Dendritic cell treated with granulocyte-macrophage colony-stimulating factor and Interleukin-4, amounts not matched to agents 40 ng/mL and 50 ng/mL, for 4 days (primary cell): ENCODE data around the gene TKTL1.
"Not testable (repeated sequence)": the region's sequence is repeated elsewhere in the genome, so short reads cannot be mapped to it uniquely, and the experiment has no call there.

Source experiments
- H3K27ac Mint-ChIP-seq: one replicate; pipeline ENCODE4 v1.8.0; 2022; ENCODE audit warnings: mild to moderate bottlenecking, mixed read lengths
- H3K27me3 Mint-ChIP-seq: one replicate; pipeline ENCODE4 v1.8.0; 2022; ENCODE audit warnings: mild to moderate bottlenecking, mixed read lengths
- H3K36me3 Mint-ChIP-seq: one replicate; pipeline ENCODE4 v1.8.0; 2022; ENCODE audit warnings: low read depth, mixed read lengths
- H3K4me1 Mint-ChIP-seq: one replicate; pipeline ENCODE4 v1.8.0; 2022; ENCODE audit warnings: low read depth, mixed read lengths
- H3K4me3 Mint-ChIP-seq: one replicate; pipeline ENCODE4 v1.8.0; 2022; ENCODE audit warnings: mild to moderate bottlenecking, moderate library complexity, mixed read lengths
- H3K9me3 Mint-ChIP-seq: one replicate; pipeline ENCODE4 v1.8.0; 2022; ENCODE audit warnings: mixed read lengths
- intact Hi-C: fragments of 100-400 bp; cut with micrococcal nuclease; formaldehyde crosslinking; loops from one replicate; pipeline ENCODE4 v1.15.0; 2022

Gene TKTL1

GRCh38 chrX:154321152-154321551, 25.6 kb downstream of the TKTL1 start:
- H3K9me3 Mint-ChIP-seq: no peaks in the 10 kb centered on the region
- no peak overlapping the region for H3K27ac Mint-ChIP-seq
- H3K27me3 Mint-ChIP-seq: peaks cover 29% of the 10 kb centered on the region
- peaks cover 5% of the 10 kb centered on the region for H3K4me1 Mint-ChIP-seq
- no peaks in the 10 kb centered on the region for H3K36me3 Mint-ChIP-seq
- intact Hi-C loops: no loop called here
- no peak overlapping the region for H3K4me3 Mint-ChIP-seq

- Mint-ChIP-seq H3K4me3 (no peak overlapping the region), H3K36me3 (no peaks in the 10 kb centered on the region), H3K9me3 (no peaks in the 10 kb centered on the region), H3K27ac (no peak overlapping the region), H3K4me1 (peaks cover 5% of the 10 kb centered on the region), H3K27me3 (peaks cover 29% of the 10 kb centered on the region)
- intact Hi-C loops: no loop called here
Observed at GRCh38 chrX:154321594-154321993, 26.0 kb downstream of the TKTL1 start.

- no peak overlapping the region for H3K4me3 Mint-ChIP-seq
Observed at GRCh38 chrX:154322890-154323289, 27.3 kb downstream of the TKTL1 start.

GRCh38 chrX:154323537-154323936, 27.9 kb downstream of the TKTL1 start:
- Mint-ChIP-seq H3K36me3 (no peaks in the 10 kb centered on the region), H3K4me3 (no peak overlapping the region), H3K27me3 (peaks cover 24% of the 10 kb centered on the region), H3K4me1 (peaks cover 10% of the 10 kb centered on the region), H3K27ac (no peak overlapping the region), H3K9me3 (no peaks in the 10 kb centered on the region)
- intact Hi-C loops: no loop called here

More at GRCh38 chrX:154322890-154323289, 27.3 kb downstream of the TKTL1 start:
- H3K36me3 Mint-ChIP-seq: no peaks in the 10 kb centered on the region
- intact Hi-C loops: no loop called here
- H3K9me3 Mint-ChIP-seq: no peaks in the 10 kb centered on the region
- peaks cover 24% of the 10 kb centered on the region for H3K27me3 Mint-ChIP-seq
- H3K4me1 Mint-ChIP-seq: peaks cover 9% of the 10 kb centered on the region
- no peak overlapping the region for H3K27ac Mint-ChIP-seq

- intact Hi-C loops: no loop called here
- peaks cover 10% of the 10 kb centered on the region for H3K4me1 Mint-ChIP-seq
- H3K27ac Mint-ChIP-seq: no peak overlapping the region
- no peak overlapping the region for H3K4me3 Mint-ChIP-seq
- H3K9me3 Mint-ChIP-seq: no peaks in the 10 kb centered on the region
- H3K36me3 Mint-ChIP-seq: no peaks in the 10 kb centered on the region
- peaks cover 17% of the 10 kb centered on the region for H3K27me3 Mint-ChIP-seq
Observed at GRCh38 chrX:154325541-154325940, 29.9 kb downstream of the TKTL1 start.

GRCh38 chrX:154327038-154327820, 31.6 kb downstream of the TKTL1 start:
- peaks cover 10% of the 10 kb centered on the region for H3K4me1 Mint-ChIP-seq
- intact Hi-C loops: no loop called here

GRCh38 chrX:154328646-154329045, 33.1 kb downstream of the TKTL1 start:
- intact Hi-C loops: no loop called here
- H3K9me3 Mint-ChIP-seq: no peaks in the 10 kb centered on the region
- H3K27me3 Mint-ChIP-seq: peaks cover 10% of the 10 kb centered on the region
- no peak overlapping the region for H3K27ac Mint-ChIP-seq
- no peaks in the 10 kb centered on the region for H3K36me3 Mint-ChIP-seq
- H3K4me1 Mint-ChIP-seq: peaks cover 12% of the 10 kb centered on the region
- no peak overlapping the region for H3K4me3 Mint-ChIP-seq

More at GRCh38 chrX:154327038-154327820, 31.6 kb downstream of the TKTL1 start:
- Mint-ChIP-seq H3K9me3 (no peaks in the 10 kb centered on the region), H3K36me3 (no peaks in the 10 kb centered on the region), H3K27me3 (peaks cover 10% of the 10 kb centered on the region), H3K27ac (no peak overlapping the region), H3K4me3 (no peak overlapping the region)

GRCh38 chrX:154329294-154329693, 33.7 kb downstream of the TKTL1 start:
- Mint-ChIP-seq H3K4me3 (no peak overlapping the region), H3K27ac (no peak overlapping the region), H3K9me3 (no peaks in the 10 kb centered on the region), H3K27me3 (peaks cover 6% of the 10 kb centered on the region), H3K36me3 (no peaks in the 10 kb centered on the region), H3K4me1 (peaks cover 19% of the 10 kb centered on the region)
- intact Hi-C loops: no loop called here

GRCh38 chrX:154332561-154332960, 37.0 kb downstream of the TKTL1 start:
- Mint-ChIP-seq H3K27ac (no peak overlapping the region), H3K36me3 (no peaks in the 10 kb centered on the region), H3K9me3 (no peaks in the 10 kb centered on the region), H3K4me3 (no peak overlapping the region), H3K27me3 (no peaks in the 10 kb centered on the region), H3K4me1 (peaks cover 21% of the 10 kb centered on the region)
- intact Hi-C loops: no loop called here

- H3K27me3 Mint-ChIP-seq: no peaks in the 10 kb centered on the region
- H3K4me3 Mint-ChIP-seq: no peak overlapping the region
- no peak overlapping the region for H3K27ac Mint-ChIP-seq
- no peaks in the 10 kb centered on the region for H3K9me3 Mint-ChIP-seq
- intact Hi-C loops: no loop called here
- H3K36me3 Mint-ChIP-seq: no peaks in the 10 kb centered on the region
- H3K4me1 Mint-ChIP-seq: peaks cover 17% of the 10 kb centered on the region
Observed at GRCh38 chrX:154333116-154333515, 37.5 kb downstream of the TKTL1 start.

GRCh38 chrX:154333837-154334271, 38.3 kb downstream of the TKTL1 start:
- H3K27me3 Mint-ChIP-seq: no peaks in the 10 kb centered on the region
- no peak overlapping the region for H3K4me3 Mint-ChIP-seq
- no peaks in the 10 kb centered on the region for H3K9me3 Mint-ChIP-seq
- H3K27ac Mint-ChIP-seq: peak overlapping the region; percentile 64
- H3K4me1 Mint-ChIP-seq: peaks cover 17% of the 10 kb centered on the region
- no peaks in the 10 kb centered on the region for H3K36me3 Mint-ChIP-seq
- intact Hi-C loops: no loop called here

- intact Hi-C loops: no loop called here
- Mint-ChIP-seq H3K27me3 (no peaks in the 10 kb centered on the region), H3K27ac (no peak overlapping the region), H3K36me3 (no peaks in the 10 kb centered on the region), H3K4me3 (no peak overlapping the region), H3K9me3 (no peaks in the 10 kb centered on the region), H3K4me1 (peaks cover 17% of the 10 kb centered on the region)
Observed at GRCh38 chrX:154334496-154334895, 38.9 kb downstream of the TKTL1 start.

GRCh38 chrX:154341399-154342298, 46.1 kb downstream of the TKTL1 start:
- H3K4me3 Mint-ChIP-seq, H3K36me3 Mint-ChIP-seq, intact Hi-C loops, H3K27me3 Mint-ChIP-seq, H3K27ac Mint-ChIP-seq, H3K4me1 Mint-ChIP-seq, H3K9me3 Mint-ChIP-seq: not testable (repeated sequence)

GRCh38 chrX:154343063-154343462, 47.5 kb downstream of the TKTL1 start:
- H3K27me3 Mint-ChIP-seq, H3K36me3 Mint-ChIP-seq, H3K9me3 Mint-ChIP-seq, intact Hi-C loops, H3K27ac Mint-ChIP-seq, H3K4me3 Mint-ChIP-seq, H3K4me1 Mint-ChIP-seq: not testable (repeated sequence)
